ENCODE data around the gene CFDP1.

CFDP1 gene

DNA sequence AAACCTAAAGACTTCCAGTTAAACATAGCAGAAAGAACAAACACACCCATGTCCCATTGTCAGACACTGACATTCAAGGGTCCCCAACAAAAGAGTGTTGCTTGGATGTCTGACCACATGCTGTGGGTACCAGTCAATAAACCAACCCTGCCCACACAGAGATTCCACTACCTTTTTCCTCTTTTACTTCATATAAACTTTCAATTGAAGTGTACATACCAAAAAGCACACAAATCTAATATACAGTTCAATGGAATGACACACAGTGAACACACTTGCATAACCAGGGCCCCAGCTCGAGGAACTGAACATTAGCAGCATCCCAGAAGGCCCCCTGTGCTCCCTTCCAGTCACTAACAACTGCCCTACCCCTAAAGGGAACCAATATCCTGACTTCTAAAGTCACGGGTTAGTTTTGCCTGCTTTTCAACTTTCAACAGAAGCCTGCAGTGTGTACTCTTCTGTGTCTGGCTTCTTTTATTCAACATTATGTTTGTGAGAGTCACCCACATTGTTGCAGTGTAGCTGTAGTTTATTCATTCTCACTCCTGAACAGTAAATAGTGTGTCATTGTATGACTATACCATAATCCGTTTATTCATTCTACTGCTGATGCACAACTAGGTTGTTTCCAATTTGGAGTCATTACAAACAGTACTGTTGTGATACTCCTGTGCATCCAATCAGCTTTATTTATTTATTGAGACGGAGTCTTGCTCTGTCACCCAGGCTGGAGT, 18.0 kb downstream of the CFDP1 start:
- no peak for DNase-seq

GRCh38 chr16:75413951-75414350, 19.4 kb downstream of the CFDP1 start:
- DNase-seq, result no peak

- no peak for DNase-seq
Observed at GRCh38 chr16:75406943-75407342, 26.4 kb downstream of the CFDP1 start.

DNA sequence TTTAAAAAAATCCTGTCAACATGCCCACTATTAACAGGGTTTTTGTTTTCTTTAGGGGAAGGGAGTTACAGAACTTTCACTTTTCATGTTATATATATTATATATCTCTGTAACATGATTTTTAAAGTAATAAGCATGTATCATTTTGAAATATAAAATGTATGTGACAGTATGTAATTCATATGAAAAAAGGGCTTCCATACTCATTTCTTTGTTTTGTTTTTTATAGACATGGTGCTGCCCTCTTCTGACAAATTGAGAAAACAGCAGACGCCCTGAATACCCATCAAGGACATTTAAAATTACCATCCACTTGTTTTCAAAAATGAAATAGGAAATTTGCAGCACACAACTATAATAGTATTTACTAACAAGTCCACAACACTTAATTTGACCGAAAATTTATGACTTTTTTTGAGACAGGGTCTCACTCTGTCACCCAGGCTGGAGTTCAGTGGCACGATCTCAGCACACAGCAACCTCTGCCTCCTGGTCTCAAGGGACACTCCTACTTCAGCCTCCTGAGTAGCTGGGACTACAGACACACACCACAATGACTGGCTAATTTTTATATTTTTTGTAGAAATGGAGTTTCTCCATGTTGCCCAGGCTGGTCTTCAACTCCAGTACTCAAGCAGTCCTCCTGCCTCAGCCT, 30.4 kb downstream of the CFDP1 start:
- DNase-seq, result peak in 1 of 56 donors; percentile 32

- DNase-seq, result no peak
Observed at GRCh38 chr16:75402159-75402820, 31.0 kb downstream of the CFDP1 start.

GRCh38 chr16:75401691-75402090, 31.6 kb downstream of the CFDP1 start:
- no peak for DNase-seq

DNA sequence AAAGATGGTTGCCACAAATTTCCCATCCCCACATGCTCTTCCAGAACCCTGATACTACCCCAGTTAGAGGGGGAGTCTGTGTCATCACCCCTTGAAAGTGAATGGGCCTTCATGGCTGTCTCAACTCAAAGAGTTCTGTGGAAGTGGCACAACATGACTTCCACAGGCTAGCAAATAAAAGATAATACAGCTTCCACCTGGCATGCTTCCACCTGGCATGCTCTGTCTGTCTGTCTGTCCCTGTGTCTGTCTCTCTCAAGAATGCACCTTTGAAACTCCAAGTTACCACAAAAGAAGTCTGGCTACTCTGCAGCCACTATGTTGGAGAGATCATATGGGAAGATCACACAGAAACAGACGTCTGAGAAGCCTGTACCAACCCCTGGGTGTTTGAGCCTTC, 35.0 kb downstream of the CFDP1 start:
- no peak for DNase-seq

DNA sequence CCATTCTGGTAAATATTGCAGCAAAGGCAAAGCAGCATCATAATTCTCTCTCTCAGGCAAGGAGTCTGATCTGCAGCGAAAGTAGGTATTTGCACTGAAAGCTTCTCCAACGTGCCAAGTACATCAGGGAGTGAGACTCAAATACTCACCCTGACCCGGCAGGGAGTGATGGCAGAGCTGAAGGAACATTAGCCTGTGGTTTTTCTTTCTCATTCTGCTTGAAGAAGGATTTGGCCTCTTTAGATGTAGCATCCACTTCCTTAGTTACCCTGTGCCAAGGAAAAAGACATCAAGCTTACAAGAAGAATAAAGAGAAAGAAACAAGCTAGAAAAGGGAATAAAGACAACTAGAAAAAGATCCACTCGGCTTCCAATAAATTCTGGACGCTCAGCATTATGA, 38.4 kb downstream of the CFDP1 start:
- DNase-seq, result no peak

- no peak for DNase-seq
Observed at GRCh38 chr16:75392906-75393305, 40.4 kb downstream of the CFDP1 start.

DNA sequence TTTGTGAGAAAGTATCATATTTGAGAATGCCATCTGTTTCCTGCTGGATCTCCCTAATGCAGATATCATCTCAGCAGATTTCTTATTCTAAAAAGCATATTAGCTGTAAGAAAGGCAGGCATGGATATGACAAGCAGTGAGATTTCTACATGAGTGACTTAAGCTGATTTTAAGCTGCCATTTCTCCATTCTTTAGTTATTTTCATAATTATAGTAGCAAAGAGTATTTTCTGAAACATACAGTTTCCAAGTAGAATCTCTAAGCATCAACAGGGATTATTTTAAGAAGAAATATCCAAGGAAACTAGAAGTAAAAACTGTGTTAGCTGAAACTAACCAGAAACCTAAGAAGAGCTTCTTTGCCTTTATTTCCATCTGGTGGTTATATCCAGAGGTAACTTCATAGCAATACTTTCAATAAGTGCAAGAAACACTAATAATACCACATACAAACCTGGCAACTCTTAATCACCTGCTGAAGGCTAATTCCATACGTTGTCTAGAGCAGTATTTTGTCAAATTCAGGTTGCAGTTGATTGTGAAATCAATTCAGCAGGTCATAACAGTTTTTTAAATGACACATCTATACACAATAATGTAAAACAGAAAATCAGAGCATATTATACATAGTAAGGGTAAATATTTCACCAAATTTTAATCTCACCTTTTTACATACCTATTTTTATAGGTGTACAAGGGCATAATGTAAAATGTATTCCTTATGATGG, 42.2 kb downstream of the CFDP1 start:
- no peak for DNase-seq

GRCh38 chr16:75389096-75389690, 44.1 kb downstream of the CFDP1 start:
- DNase-seq, result no peak

GRCh38 chr16:75387951-75388350, 45.4 kb downstream of the CFDP1 start:
- no peak for DNase-seq

GRCh38 chr16:75385507-75386152, 47.7 kb downstream of the CFDP1 start:
- DNase-seq, result peak in 1 of 56 donors; percentile 24

DNA sequence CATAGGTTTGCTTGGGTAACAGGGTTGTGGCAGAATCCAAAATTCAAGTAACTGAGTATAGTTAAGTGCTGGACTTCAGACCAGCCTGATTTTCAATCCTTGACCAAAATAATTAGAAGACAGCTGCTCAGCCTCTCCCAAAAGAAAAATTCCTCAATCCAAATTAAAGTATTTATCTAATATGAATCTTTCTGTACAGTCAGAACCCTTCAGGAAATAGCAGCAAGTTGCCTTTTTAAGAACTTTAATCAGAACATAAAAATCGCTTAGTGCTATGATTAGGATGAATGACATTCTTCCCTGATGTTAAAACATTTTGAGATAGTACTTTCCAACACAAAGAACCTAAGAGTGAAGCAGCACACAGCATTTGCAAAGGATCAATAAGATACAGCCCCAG, 50.2 kb downstream of the CFDP1 start:
- DNase-seq, result no peak

GRCh38 chr16:75382611-75383010, 50.7 kb downstream of the CFDP1 start:
- DNase-seq, result no peak

DNA sequence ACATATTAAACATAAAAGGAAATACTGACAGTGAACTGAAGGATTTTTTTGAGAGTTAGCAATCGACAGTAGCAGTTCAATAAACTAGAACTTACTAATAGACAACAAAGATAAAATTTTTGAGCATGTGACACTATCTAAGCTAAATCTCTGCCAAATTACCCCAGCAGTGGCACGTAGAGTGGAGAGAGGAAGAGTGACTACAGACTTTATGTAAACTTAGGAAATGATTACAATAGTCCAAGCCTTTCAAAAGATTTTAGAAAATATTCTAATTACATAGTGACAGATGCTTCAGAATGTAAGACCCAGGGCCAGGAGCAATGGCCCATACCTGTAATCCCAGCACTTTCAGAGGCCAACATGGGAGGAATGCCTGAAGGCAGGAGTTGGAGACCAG, 52.4 kb downstream of the CFDP1 start:
- DNase-seq, result no peak

- DNase-seq, result peak in 1 of 56 donors; percentile 6
Observed at GRCh38 chr16:75379911-75380847, 53.1 kb downstream of the CFDP1 start.

GRCh38 chr16:75379339-75379738, 54.0 kb downstream of the CFDP1 start:
- DNase-seq, result no peak

DNA sequence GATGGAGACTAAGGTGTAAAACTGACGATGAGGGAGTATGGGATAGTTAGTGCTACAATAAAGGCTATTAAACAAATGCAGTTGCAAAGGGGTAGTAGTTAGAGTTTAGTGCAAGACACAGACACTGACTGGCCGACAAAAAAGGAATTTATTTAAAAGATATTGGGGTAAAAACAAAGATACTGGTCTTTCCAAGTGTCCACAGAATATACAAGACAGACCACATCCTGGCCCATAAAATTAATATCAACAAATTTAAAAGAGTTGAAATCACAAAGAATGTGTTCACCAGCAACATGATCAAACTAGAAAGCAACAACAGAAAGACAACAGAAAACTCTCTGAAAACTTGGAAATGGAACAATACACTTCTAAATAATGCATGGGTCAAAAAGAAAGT, 54.7 kb downstream of the CFDP1 start:
- no peak for DNase-seq
